SK-N-SH treated with all-trans-retinoic acid at 6 μM for 48 hours (cell line): ENCODE data around the gene FRRS1.

Experiments
- ARNTL ChIP-seq: fragments of 450-650 bp; formaldehyde crosslinking; IDR thresholded peaks from 2 replicates; pipeline ENCODE4 v1.5.0; 2020; ENCODE audit warnings: low read depth, mild to moderate bottlenecking, moderate library complexity, borderline replicate concordance
- GLIS3 ChIP-seq: fragments of 250-450 bp; sonication (Bioruptor Pico); IDR thresholded peaks from 2 replicates; pipeline ENCODE4 v1.5.0; 2020; ENCODE audit warnings: mild to moderate bottlenecking, moderate library complexity

DNA sequence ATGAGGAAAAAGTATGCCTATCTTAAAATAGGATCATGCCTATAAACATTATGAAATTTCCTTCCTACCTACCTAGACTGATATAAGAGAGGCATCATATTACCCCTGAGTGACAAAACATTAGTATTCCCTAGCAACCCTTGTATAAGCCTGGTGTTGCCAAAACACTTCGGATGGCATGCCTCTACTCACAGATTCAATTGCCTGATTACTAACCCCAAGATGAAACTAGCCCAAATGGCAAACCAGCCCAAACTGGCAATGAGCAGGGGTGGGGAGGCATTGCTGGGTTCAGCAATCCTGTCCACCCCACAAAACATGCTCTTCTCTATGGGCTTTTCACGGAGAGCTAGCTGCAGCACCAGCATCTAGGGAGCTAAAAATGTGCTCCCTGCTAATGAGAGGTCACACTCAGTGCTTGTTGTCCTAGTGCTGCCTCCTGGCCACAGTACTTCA lies 106.7 kb downstream of the FRRS1 start:
- TF ChIP-seq ARNTL (CRISPR knock-in tag) (no peak), GLIS3 (no peak)
